ENCODE measurements around the gene POC1A. TPM values are rescaled to one million over a fixed set of nuclear protein-coding genes. Genes with fewer than 3 reads are reported as not detected.

Gene POC1A
- polyA plus RNA-seq, 1 of the 3 experiments (the other 2 are of a cell fraction): 11.7 TPM

DNA sequence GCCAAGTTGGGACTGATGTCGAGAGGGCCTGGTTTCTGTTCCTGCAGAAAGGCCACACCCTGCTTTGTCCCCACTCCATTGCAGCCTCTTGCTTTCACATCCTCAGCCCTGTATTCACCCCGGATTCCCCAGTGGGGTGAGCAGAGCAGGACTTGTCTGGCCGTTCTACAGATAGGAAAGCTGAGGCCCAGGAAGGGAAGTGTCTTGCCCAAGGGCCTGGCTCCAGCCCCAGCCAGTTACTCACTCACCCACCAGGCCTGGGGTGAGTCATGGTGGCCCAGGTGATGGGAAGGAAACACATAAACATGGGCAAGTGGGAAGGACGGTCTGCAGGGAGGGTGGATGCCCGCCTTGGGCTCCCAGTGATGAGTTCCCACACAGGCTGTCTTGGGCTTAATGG lies 91.7 kb downstream of the POC1A start:
- H3K4me1 ChIP-seq (ENCODE audit: control insufficient read depth in 1 of 2, insufficient read depth in 2 of 2, low read depth in 1 of 2, low read length in 1 of 2): peaks cover 0 to 87% of the 10 kb centered on the region in 2 experiments; a peak in 3 of 4 replicates
- no peaks in the 10 kb centered on the region for H3K9me2 ChIP-seq
- H3K27ac ChIP-seq (ENCODE audit: low read depth in 2 of 2, low read length in 1 of 2): peak overlapping the region; percentile 62; a peak in 3 of 4 replicates
- DNase-seq: no peak
- no peaks in the 10 kb centered on the region for H3K36me3 ChIP-seq (replicated peaks in 1 of 2; ENCODE audit: control insufficient read depth in 1 of 2, insufficient read depth in 2 of 2, low read length in 1 of 2)
- POLR2A ChIA-PET: interaction anchor here (1.1 kb wide), 2 partner anchors 21 to 26 kb away, joined by 3 read pairs; no protein-coding TSS in a partner anchor
- WGBS (ENCODE audit: low lambda C conversion rate): 20% methylated on average over 2 of the region's 5 CpGs
- no peaks in the 10 kb centered on the region for H3F3A ChIP-seq (replicated peaks; ENCODE audit: insufficient read depth)
- H4K20me1 ChIP-seq (ENCODE audit: insufficient read depth): no peaks in the 10 kb centered on the region
- no peaks in the 10 kb centered on the region for H3K27me3 ChIP-seq (ENCODE audit: insufficient read depth)
- H3K79me2 ChIP-seq (ENCODE audit: insufficient read depth): no peaks in the 10 kb centered on the region
- H3K9ac ChIP-seq: peak overlapping the region; percentile 36; the same call in 1 of the 2 replicates
- CTCF ChIA-PET: interaction anchor here (0.7 to 29.9 kb wide), 9 partner anchors 9 to 82 kb away, joined by 3 to 983 read pairs (median 3); no protein-coding TSS in a partner anchor
- H3K4me2 ChIP-seq: no peak overlapping the region
- H3K9me3 ChIP-seq: no peaks in the 10 kb centered on the region
- no peak overlapping the region for H2AFZ ChIP-seq (ENCODE audit: low read depth)
- no peak overlapping the region for H3K4me3 ChIP-seq (ENCODE audit: low read depth in 2 of 2, low read length in 1 of 2)
- peak; percentile 87; the same call in 1 of the 2 replicates for TF ChIP-seq FOSL2 (IDR thresholded peaks at IDR 0.05; ENCODE audit: borderline replicate concordance, low read depth)
- no peak for TF ChIP-seq GATA2 (CRISPR knock-in tag; IDR thresholded peaks at IDR 0.05)
- TF ChIP-seq JUND (IDR thresholded peaks at IDR 0.05): no peak; the same call in 1 of the 2 replicates
- TF ChIP-seq, protein P1, sequence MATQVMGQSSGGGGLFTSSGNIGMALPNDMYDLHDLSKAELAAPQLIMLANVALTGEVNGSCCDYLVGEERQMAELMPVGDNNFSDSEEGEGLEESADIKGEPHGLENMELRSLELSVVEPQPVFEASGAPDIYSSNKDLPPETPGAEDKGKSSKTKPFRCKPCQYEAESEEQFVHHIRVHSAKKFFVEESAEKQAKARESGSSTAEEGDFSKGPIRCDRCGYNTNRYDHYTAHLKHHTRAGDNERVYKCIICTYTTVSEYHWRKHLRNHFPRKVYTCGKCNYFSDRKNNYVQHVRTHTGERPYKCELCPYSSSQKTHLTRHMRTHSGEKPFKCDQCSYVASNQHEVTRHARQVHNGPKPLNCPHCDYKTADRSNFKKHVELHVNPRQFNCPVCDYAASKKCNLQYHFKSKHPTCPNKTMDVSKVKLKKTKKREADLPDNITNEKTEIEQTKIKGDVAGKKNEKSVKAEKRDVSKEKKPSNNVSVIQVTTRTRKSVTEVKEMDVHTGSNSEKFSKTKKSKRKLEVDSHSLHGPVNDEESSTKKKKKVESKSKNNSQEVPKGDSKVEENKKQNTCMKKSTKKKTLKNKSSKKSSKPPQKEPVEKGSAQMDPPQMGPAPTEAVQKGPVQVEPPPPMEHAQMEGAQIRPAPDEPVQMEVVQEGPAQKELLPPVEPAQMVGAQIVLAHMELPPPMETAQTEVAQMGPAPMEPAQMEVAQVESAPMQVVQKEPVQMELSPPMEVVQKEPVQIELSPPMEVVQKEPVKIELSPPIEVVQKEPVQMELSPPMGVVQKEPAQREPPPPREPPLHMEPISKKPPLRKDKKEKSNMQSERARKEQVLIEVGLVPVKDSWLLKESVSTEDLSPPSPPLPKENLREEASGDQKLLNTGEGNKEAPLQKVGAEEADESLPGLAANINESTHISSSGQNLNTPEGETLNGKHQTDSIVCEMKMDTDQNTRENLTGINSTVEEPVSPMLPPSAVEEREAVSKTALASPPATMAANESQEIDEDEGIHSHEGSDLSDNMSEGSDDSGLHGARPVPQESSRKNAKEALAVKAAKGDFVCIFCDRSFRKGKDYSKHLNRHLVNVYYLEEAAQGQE (IDR thresholded peaks at IDR 0.05; ENCODE audit: low read depth, low read length): no peak
- TF ChIP-seq RAD21 (IDR thresholded peaks at IDR 0.05; ENCODE audit: low read length): no peak
- TF ChIP-seq SMC3 (IDR thresholded peaks at IDR 0.05; ENCODE audit: low read depth, low read length): no peak
- TF ChIP-seq, protein P2, sequence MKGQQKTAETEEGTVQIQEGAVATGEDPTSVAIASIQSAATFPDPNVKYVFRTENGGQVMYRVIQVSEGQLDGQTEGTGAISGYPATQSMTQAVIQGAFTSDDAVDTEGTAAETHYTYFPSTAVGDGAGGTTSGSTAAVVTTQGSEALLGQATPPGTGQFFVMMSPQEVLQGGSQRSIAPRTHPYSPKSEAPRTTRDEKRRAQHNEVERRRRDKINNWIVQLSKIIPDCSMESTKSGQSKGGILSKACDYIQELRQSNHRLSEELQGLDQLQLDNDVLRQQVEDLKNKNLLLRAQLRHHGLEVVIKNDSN (IDR thresholded peaks at IDR 0.05; ENCODE audit: borderline replicate concordance, low read depth): 0 out of 2 replicates have a peak, but pooled peaks have one; percentile 25
- TF ChIP-seq TAF1 (IDR thresholded peaks at IDR 0.05; ENCODE audit: borderline replicate concordance, low read depth, low read length): no peak
- no peak for TF ChIP-seq YY1 (IDR thresholded peaks at IDR 0.05; ENCODE audit: low read depth)
- TF ChIP-seq FOXM1 (IDR thresholded peaks at IDR 0.05; ENCODE audit: low read depth): no peak
- TF ChIP-seq ELF1 (IDR thresholded peaks at IDR 0.05): no peak
- TF ChIP-seq, protein P3, sequence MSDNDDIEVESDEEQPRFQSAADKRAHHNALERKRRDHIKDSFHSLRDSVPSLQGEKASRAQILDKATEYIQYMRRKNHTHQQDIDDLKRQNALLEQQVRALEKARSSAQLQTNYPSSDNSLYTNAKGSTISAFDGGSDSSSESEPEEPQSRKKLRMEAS (IDR thresholded peaks at IDR 0.05; ENCODE audit: low read depth): no peak
- TF ChIP-seq, protein P4, sequence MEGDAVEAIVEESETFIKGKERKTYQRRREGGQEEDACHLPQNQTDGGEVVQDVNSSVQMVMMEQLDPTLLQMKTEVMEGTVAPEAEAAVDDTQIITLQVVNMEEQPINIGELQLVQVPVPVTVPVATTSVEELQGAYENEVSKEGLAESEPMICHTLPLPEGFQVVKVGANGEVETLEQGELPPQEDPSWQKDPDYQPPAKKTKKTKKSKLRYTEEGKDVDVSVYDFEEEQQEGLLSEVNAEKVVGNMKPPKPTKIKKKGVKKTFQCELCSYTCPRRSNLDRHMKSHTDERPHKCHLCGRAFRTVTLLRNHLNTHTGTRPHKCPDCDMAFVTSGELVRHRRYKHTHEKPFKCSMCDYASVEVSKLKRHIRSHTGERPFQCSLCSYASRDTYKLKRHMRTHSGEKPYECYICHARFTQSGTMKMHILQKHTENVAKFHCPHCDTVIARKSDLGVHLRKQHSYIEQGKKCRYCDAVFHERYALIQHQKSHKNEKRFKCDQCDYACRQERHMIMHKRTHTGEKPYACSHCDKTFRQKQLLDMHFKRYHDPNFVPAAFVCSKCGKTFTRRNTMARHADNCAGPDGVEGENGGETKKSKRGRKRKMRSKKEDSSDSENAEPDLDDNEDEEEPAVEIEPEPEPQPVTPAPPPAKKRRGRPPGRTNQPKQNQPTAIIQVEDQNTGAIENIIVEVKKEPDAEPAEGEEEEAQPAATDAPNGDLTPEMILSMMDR (IDR thresholded peaks at IDR 0.05): no peak
- TF ChIP-seq, protein P5, sequence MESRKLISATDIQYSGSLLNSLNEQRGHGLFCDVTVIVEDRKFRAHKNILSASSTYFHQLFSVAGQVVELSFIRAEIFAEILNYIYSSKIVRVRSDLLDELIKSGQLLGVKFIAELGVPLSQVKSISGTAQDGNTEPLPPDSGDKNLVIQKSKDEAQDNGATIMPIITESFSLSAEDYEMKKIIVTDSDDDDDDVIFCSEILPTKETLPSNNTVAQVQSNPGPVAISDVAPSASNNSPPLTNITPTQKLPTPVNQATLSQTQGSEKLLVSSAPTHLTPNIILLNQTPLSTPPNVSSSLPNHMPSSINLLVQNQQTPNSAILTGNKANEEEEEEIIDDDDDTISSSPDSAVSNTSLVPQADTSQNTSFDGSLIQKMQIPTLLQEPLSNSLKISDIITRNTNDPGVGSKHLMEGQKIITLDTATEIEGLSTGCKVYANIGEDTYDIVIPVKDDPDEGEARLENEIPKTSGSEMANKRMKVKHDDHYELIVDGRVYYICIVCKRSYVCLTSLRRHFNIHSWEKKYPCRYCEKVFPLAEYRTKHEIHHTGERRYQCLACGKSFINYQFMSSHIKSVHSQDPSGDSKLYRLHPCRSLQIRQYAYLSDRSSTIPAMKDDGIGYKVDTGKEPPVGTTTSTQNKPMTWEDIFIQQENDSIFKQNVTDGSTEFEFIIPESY (IDR thresholded peaks at IDR 0.05; ENCODE audit: borderline replicate concordance, low read depth): no peak
- TF ChIP-seq RFX5 (IDR thresholded peaks at IDR 0.05; ENCODE audit: low read length): no peak
- TF ChIP-seq, protein P6, sequence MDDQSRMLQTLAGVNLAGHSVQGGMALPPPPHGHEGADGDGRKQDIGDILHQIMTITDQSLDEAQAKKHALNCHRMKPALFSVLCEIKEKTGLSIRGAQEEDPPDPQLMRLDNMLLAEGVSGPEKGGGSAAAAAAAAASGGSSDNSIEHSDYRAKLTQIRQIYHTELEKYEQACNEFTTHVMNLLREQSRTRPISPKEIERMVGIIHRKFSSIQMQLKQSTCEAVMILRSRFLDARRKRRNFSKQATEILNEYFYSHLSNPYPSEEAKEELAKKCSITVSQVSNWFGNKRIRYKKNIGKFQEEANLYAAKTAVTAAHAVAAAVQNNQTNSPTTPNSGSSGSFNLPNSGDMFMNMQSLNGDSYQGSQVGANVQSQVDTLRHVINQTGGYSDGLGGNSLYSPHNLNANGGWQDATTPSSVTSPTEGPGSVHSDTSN (IDR thresholded peaks at IDR 0.05): peak; percentile 45; the same call in 1 of the 2 replicates
- TF ChIP-seq SIN3A (IDR thresholded peaks at IDR 0.05; ENCODE audit: borderline replicate concordance, low read depth, low read length): no peak
- TF ChIP-seq TEAD4 (IDR thresholded peaks at IDR 0.05; ENCODE audit: borderline replicate concordance, insufficient read depth): no peak
- TF ChIP-seq CHD2 (IDR thresholded peaks at IDR 0.05; ENCODE audit: low read length, partially characterized antibody): no peak
- TF ChIP-seq, protein P7, sequence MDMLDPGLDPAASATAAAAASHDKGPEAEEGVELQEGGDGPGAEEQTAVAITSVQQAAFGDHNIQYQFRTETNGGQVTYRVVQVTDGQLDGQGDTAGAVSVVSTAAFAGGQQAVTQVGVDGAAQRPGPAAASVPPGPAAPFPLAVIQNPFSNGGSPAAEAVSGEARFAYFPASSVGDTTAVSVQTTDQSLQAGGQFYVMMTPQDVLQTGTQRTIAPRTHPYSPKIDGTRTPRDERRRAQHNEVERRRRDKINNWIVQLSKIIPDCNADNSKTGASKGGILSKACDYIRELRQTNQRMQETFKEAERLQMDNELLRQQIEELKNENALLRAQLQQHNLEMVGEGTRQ (IDR thresholded peaks at IDR 0.05; ENCODE audit: borderline replicate concordance, low read depth, low read length): no peak
- TF ChIP-seq EZH2phosphoT487 (IDR thresholded peaks at IDR 0.05; ENCODE audit: borderline replicate concordance, low read depth): no peak
- no peak; a peak in 1 of 4 replicates for TF ChIP-seq EP300 (IDR thresholded peaks at IDR 0.05; ENCODE audit: borderline replicate concordance in 1 of 2, low read depth in 1 of 2, low read length in 1 of 2)
- no peak for TF ChIP-seq RCOR1 (IDR thresholded peaks at IDR 0.05; ENCODE audit: low read length)
